ENCODE data around the gene SMIM36.
"Not testable (repeated sequence)": the region's sequence is repeated elsewhere in the genome, so short reads cannot be mapped to it uniquely, and the experiment has no call there.

SMIM36 gene

DNA sequence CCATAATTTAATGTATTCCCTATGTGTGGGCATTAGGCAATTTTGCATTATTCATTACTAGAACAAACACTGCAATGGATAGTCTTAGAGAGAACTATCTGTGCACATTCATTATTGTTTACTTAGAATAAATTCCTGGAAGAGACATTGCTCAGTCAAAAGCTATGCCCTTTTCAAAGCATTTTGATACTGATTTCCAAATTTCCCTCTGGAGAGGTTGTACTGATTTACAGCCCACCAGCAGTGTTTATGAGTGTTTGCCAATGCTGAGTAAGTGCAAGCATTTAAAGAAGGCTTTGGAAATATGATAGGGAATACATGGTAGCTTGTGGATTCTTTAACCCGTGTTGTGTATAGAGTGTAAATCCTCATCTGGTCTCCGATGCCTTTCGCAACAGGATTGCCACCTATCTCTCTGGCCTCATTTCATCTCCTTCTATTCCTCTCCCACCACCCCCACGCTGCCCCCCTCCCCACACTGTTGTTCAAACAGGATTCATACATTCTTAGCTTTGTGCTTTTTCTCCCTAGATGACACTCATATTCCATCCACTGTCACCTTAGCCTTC lies 56.3 kb downstream of the SMIM36 start:
- no peak for DNase-seq

GRCh38 chr17:55453839-55454557 lies 57.3 kb downstream of the SMIM36 start:
- no peak for DNase-seq

DNA sequence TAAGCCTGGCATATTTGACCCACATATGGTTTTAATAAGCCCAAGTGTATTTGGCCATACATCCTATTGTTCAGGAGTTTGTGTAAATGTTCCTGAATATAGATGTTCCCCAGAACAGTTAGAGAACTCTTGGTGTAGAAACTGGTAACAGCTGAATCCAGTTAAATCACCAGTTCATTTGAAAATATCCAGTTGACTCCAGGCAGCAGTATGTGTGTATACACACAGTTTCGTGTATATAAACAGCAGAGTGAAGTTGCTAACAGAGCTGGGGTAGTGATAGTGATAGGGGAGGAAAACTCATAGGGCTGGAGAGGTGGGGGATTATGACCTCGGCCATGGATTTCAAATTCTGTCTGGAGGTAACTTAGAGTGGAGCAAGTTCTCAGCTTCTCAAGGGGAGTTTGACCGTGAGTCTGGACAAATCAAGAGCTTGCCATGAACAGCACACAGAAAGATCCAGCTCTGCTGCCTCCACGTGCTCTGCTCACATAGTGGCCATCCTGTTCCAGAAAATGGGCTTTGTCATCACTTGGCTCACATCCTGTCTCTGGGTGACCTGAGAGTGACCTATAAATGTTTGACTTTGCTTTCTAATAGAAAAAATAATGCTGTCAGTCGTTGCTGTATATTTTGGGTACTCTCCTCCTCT lies 59.0 kb downstream of the SMIM36 start:
- DNase-seq, result no peak

DNA sequence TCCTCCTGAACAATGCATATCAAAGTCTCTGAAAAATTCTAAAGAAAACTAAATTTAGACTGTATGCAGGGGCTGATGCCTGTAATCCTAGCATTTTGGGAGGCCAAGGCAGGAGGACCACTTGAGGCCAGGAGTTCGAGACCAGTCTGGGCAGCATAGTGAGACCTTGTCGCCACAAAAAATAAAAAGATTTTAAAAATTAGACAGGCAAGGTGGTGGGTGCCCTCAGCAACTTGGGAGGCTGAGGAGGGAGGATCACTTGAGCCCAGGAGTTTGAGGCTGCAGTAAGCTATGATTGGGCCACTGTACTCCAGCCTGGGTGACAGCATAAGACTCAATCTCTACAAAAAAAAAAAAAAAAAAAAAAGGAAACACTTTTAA lies 59.5 kb downstream of the SMIM36 start:
- DNase-seq, result no peak

DNA sequence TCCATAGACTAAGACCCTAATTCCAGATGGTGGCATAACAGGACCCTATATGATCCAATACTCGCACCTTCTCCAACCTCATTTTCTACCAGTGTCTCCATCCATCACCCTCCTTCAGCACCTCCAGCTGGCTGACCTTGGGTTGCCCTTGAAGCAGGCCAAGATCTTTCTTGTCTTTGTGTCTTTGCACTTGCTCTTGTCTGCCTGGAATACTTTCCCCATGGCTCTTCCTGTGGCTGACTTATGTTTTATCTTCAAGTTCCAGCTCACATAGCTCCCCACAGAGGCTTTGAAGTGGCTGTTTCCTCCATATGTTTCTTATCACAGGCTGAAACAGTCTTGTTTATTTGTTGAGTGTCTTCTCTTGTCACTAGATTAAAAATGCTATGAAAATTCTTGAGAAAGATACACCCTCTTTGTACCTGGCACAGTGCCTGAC lies 60.0 kb downstream of the SMIM36 start:
- DNase-seq, result no peak

DNA sequence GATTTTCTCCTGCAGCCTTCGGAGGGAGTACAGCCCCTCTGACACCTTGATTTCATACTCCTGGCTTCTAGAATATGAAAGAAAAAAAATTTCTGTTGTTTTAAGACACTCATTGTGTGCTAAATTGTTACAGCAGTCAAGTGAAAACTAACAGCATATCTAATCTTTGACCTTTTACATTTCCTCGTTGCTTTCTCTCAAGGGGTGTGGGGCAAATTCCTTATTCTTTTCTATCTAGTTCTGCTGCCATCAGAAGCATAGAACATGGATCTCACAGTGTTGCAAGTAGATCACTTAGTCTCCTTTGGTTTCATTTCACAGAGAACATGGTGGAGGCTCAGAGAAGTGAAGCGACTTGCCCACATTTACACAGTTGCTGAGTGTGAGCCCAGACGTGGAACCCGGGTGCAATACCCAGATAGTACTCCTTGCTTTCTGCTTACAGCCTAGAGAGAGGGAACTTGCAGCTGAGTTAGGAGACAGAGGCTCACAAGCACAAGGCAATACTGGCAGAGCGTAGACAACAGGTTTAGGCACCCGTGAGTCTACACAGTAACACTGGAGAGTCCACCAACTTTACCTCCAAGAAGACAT lies 60.9 kb downstream of the SMIM36 start:
- no peak for DNase-seq

DNA sequence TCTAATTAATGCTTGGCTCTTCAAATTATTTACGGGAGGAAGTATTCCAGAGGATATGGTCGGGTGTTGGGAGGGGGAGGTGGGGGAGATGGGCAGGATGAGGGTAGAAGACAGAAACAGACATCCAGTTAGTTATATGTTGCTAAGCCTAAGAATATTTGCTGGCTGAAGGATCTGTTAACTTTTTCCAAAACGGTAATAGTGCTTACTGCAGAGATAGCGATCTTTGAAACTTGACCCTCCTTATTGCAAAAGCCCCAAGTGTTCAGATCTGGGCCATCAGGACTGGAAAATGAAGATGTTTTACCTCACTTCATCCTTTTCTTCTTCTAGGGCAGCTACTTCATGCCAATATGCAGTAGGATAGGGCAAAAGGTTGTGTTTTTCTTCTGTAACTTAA lies 62.6 kb downstream of the SMIM36 start:
- DNase-seq, result no peak

DNA sequence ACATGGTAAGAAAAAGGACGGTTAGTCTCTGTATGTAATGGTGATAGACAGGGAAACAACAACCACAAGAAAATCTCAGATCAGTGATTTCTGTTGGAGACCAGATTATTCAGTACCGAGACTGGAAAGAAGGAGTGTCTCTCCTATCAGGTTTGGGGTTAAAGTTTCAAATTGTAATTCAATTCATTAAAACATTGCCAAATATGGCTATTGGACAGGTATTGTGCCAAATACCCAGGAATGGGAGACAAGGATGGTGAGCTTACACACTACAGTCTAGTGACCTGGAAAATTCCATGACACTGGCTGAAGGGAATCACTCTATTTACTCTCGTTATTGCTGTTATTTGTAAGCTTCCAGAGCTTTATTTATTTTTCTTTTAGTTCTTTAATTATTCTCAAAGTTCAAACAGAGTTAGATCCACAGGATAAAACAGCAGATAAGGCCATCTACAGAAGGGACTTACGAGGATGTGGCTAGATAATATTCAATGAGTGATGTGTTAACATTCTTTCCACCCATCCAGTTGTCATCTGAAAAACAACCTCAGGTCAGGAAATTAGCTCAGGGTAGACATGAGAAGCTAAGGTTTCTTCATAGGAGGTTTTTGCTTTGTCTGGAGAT lies 64.6 kb downstream of the SMIM36 start:
- DNase-seq, result no peak

DNA sequence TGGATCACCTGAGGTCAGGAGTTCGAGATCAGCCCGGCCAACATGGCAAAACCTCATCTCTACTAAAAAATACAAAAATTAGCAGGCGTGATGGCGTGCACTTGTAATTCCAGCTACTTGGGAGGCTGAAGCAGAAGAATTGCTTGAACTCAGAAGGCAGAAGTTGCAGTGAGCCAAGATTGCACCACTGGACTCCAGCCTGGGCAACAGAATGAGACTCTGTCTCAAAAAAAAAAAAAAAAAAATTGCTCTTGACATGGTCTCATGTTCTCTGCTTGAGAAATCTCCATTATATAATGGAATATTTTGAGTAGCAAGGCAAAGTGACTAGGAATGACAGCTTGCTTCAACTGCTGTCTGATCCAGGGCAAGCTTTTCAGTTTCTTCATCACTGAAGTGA lies 65.2 kb downstream of the SMIM36 start:
- not testable (repeated sequence) for DNase-seq

DNA sequence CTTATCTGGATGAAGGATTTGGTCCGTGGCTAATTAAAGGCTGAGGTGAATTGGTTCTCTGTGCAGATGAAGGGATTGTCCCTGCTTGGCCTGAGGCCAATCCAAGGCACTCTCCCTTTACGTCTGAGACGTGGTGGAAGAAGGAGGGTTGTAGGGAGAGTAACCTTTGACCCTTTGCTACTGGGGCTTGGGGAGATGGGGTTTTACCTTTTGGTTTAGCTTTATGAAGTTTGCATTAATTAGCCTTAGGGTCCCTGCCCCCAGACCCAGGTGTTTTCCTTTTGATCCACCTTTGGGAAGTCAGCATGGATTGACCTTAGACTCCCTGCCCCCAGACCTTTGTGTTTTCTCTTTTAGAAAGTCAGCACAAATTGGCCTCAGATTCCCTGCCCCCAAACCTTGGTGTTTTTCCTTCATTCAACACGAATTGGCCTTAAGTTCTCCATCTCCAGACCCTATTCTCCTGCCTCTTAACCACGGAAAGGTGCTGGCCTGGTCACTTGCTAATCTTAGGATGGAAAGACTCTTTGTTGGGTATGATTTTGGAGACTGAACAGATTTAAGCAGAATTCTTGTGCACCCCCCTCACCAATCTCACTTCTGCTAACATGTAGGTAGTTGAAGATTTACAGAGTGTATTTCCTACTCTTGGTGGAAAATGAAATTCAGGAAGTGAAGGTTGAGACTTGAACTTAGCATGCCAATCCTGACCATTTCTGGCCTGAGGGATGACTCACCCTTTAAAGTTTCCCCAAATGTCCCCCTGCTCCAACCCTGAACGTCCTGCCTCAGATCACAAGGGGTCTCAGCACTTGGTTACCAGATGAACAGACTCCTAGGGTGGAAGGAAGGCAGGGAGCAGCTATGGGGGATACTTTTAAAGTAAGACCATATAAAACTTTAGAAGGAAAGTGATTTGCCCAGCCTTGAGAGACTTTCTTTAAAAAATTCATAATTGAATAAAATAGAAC lies 66.5 kb downstream of the SMIM36 start:
- no peak for DNase-seq

DNA sequence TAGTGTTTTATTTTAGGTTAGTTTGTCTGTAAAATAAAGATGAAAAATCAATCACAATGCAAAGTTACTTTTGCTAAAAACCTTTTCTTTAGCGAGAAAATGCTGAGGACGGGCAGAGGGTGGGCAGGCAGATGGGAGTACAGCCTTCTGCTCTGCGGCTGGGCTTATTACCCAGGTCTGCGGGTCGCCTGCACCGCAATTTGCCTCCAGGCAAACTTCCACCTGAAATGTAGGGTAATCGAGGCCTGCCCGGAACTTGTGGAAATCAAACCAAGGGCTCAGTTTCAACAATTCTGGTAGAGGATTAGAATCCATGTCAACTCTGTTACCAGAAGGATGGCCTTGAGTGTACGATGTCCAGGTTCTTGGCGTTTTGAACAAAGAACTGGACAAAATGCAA lies 67.3 kb downstream of the SMIM36 start:
- DNase-seq, result no peak

DNA sequence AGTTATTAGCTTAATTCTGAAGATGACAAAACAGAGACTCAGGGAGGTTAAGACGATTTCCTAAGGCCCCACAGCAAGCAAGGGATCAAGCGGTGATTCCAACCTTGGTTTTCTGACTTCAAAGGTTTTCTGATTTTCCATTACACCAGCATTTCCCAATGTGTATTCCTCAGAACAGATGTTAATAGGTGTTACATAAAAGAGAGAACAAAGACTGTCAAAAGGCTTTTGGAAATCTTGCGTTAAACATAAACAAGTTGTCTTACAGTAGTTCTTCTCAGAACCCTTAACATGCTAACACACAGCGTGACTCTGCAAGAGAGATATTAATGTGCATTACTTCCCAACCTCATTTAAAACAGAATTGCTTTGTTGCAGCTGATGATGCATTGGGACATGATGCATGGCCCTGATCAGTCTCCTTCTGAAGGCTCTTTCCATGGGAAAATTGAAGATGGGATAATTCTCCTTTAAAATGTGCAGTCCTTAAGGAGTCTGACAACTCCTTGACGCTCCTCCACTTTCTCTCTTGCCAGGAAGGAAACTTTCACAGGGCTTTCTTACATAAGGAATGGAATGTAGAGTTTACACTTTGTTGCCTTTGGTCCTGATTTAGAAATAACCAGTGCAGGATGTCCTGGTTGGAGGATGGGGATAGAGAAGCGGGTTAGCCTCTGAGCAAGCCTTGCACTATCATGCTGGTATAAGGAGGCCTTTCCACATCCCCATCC lies 68.1 kb downstream of the SMIM36 start:
- no peak for DNase-seq

GRCh38 chr17:55442462-55442861 lies 68.8 kb downstream of the SMIM36 start:
- DNase-seq, result no peak

DNA sequence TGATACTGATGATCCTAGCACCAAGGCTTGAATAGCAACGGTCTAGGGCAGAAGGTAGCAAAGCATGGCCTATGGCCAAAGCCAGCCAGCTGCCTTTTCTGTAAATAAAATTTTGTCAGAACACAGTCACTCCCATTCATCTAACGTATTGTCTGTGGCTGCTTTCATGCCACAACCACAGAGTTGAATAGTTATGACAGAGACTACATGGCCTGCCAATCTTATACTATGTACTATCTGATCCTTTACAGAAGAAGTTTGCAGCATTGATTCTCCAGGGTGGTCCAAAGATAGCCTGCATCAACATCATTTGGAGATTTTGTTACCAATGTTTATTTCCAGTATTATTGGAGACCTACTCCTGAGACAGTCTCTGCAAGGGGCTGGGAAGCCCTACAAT lies 69.7 kb downstream of the SMIM36 start:
- no peak for DNase-seq

DNA sequence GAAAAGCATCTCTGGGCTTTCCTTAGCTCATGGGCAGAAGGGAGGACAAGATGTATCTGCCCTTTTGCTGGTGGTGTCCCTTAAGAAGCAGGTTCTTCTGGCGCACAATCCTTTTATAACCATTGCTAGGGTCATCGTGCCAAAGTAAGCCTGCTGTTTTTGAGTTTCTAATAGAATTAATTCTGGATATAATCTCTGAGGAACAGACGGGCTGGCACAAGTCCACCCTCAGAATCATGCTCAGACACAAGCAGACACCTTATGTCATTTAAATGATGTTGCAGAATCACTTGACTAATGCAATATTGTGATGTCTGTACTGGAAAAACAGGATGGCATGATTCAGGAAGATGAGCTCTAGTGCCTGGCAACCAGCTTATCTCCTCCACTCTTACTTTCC lies 70.9 kb downstream of the SMIM36 start:
- no peak for DNase-seq

DNA sequence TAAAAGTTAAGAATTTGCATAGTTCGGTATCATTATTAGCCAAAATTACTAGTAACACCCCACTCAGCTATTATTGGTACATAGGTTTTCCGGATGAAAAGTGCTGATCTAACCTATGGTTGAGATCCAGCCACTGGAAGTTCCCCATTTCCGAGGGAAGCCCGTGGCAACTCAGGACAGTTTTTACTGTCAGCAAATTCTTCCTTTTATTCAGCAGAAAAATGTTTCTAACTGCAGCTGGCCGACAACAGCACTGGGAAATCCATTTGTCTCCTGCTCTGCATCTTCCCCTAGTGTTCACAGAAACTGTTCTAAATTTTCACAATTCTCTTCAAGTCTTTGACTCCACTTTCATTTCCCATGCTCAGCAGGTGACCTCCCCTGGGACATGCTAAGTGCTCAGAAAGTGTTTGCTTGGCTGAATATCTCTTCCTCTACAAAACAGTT lies 74.1 kb downstream of the SMIM36 start:
- no peak for DNase-seq

DNA sequence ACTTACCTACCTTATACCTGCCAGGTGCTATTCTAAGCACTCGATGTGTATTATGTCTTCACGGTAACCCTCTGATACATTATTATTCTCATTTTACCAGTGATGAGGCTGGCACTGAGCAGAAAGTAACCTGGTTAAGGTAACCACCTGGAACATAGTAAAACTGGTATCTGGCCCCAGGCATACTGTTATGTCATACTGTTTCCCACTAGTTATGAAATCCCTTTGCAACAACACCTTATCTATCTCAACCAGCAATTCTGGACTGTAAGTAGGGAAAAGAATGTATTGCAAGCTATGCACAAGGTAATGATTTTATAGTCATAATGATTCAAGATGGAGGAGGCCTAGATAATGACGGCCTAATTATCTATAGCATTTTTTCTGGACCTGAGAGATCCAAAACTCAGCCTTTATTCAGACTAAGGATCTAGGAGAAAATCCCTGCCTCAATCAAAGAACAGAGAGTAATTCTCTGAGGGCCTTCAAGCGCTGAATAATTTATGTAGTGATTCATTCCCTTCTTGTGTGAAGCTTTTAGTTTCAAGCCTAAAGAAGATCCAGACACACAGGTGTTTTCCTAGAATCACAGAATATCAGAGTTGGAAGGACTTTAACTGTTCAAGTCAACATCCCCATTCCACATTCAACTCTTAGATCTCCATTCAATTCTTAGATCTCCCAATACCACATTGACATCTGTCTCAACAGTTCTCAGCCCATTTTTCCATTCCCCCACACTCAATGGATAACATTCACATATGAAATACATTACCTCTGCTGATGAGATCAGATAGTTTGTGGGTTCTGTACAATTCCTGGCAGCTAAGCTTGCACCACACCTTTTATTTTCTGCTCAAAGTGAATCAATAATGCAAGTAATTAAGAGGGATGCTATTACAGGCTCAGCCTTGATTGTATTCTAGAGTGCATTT lies 74.8 kb downstream of the SMIM36 start:
- no peak for DNase-seq

DNA sequence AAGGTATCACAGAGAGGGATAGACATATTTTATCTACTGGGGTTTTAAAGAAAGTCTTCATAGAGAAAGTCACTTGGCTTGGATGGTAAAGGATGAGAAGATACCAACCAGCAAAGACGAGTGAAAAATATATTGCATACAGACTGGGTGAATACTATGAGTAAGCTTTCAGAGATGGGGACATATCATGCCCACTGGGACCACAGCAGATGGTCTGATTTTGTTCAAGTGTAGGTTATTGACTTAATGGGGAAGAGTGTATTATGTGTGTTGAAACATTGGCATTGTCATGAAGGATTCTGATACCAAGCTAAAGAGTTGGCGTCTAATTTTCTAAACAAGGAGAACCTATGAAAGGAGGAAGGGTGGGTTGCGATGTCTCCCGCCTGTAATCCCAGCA lies 75.8 kb downstream of the SMIM36 start:
- no peak for DNase-seq

DNA sequence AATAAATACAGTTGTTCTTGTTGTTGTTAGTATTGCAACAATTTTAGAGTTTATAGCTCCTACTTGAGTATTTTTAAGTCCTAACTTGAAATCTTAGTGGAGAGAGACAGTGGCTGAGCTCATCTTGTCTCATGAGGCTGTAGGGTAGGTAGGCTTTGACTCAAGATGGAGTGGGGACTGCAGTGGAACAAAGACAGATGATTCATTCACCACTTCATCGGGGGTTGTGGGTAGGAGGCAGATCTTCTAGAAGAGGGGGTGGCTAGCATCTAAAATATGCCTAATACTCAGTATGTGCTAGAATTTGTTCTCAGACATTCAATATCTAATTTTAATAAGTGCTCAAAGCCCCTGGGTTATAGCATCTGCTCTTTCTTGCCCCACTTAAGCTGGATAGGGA lies 76.5 kb downstream of the SMIM36 start:
- DNase-seq, result no peak

DNA sequence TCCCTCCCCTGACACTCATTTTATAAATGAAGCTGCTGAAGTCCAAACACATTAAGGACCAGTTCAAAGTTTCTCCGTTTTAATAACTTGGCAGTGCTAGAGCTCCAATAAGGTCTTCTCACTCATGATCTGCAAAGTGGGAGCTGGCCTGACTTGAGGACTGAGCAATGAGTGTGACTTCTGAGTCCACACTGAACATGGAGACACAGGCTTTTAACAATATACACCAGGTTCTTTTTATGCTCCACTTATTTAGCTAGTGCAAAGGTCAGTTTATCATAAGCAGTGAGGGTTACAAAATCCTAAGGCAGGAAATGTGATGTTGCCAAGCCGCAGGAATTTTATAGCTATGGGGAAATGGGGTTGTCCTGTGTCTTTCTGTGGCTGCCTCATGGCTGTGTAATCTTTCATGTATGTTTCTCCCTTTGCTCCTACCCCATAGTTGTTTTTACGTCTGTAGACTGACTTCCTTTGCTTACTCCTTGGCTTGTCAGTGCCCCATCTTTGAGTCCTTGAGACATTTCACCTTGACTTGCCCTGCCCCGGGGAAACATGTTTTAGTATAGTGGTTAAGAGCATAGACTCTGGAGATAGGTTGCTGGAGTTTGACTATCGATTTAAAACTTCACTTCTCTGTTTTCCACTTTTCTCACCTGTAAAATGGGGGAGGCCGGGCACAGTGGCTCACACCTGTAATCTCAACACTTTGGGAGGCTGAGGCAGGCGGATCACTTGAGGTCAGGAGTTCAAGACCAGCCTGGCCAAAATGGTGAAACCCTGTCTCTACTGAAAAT lies 77.4 kb downstream of the SMIM36 start:
- DNase-seq, result no peak
